ENCODE measurements around the gene APC2. TPM values are rescaled to one million over a fixed set of nuclear protein-coding genes. Genes with fewer than 3 reads are reported as not detected.
"Not testable (repeated sequence)": the region's sequence is repeated elsewhere in the genome, so short reads cannot be mapped to it uniquely, and the experiment has no call there.

The APC2 gene
- total and polyA plus RNA-seq, 9 donors, result under 0.01 to 0.28 (median 0.11) TPM; not detected in 1

- no peak overlapping the region for H3K27ac ChIP-seq
- TF ChIP-seq, protein P1, sequence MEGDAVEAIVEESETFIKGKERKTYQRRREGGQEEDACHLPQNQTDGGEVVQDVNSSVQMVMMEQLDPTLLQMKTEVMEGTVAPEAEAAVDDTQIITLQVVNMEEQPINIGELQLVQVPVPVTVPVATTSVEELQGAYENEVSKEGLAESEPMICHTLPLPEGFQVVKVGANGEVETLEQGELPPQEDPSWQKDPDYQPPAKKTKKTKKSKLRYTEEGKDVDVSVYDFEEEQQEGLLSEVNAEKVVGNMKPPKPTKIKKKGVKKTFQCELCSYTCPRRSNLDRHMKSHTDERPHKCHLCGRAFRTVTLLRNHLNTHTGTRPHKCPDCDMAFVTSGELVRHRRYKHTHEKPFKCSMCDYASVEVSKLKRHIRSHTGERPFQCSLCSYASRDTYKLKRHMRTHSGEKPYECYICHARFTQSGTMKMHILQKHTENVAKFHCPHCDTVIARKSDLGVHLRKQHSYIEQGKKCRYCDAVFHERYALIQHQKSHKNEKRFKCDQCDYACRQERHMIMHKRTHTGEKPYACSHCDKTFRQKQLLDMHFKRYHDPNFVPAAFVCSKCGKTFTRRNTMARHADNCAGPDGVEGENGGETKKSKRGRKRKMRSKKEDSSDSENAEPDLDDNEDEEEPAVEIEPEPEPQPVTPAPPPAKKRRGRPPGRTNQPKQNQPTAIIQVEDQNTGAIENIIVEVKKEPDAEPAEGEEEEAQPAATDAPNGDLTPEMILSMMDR (IDR thresholded peaks at IDR 0.05), result no peak
- no peak for TF ChIP-seq EP300 (IDR thresholded peaks at IDR 0.05)
- no peak for TF ChIP-seq POLR2A (IDR thresholded peaks at IDR 0.05)
- no peak for DNase-seq
- WGBS, 3 donors, result 2 to 14% (median 2%) methylated on average over 8 of the region's 8 CpGs
- H3K9me3 ChIP-seq, result no peaks in the 10 kb centered on the region
- H3K27me3 ChIP-seq, result no peaks in the 10 kb centered on the region
- no peaks in the 10 kb centered on the region for H3K36me3 ChIP-seq
- no peak overlapping the region for H3K4me3 ChIP-seq
- peaks cover 6% of the 10 kb centered on the region for H3K4me1 ChIP-seq (ENCODE audit: insufficient read depth)
- intact Hi-C loops (cut with DNase I), result loop anchor here in 1 of 4 donors (2.0 kb wide), 1 partner anchor 19 kb away; no protein-coding TSS in a partner anchor
Observed at GRCh38 chr19:1437609-1438008, 12.3 kb upstream of the APC2 start.

DNA sequence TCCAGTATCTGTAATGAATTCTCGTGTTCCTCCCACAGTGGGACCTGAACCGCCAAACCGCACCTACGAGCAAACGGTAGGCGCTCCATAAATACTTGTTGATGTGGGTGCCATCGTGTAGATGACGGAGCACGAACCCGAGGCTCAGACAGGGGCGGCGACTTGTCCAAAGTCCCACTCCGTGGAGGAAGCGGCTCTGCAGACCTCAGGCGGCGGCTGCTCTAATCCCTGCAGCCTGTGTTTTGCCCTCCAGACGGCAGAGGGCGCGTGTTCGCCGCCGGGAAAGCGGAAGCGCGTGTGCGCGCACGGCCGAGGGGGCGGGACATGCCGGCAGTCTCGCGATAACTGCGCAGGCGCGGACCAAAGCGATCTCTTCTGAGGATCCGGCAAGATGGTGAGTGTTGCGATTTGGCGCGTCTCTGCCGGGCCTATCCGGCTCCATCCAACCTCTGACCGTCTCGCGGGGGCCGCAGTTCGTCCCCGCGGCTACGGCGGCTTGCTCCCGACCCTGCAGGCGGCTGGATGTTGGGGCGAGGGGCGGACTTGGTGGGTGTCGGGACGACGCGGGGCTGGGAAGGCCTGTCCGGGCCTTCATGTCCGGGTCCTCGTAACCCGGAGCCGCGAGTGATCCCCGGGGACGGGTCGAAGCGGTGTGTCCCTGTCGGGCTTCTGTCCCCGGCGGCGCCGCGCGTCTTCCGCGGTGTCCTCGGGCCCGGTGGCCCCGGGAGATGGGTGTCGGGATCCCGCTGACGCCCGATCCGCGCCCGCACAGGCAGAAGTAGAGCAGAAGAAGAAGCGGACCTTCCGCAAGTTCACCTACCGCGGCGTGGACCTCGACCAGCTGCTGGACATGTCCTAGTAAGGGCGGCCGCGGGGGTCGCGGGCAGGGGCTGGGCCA, 11.6 kb upstream of the APC2 start, which contains the start of gene RPS15:
RPS15 (plus strand) TSS at position 362 of the 898 bp plus-strand sequence; CDS start at position 392, 30 bp downstream.
- Histone ChIP-seq H3K27ac (peak within 1 kb of the TSS; percentile 37 to 77), H3K4me3 (peak within 1 kb of the TSS; percentile 71), H3K4me1 (ENCODE audit: insufficient read depth) (peaks cover 6% of the 10 kb centered on the region), H3K27me3 (no peaks in the 10 kb centered on the region), H3K9me3 (no peaks in the 10 kb centered on the region), H3K36me3 (no peaks in the 10 kb centered on the region)
- TF ChIP-seq, protein P1 (IDR thresholded peaks at IDR 0.05), result peak; percentile 90 to 98 (median 91)
- TF ChIP-seq POLR2A (IDR thresholded peaks at IDR 0.05), result peak; percentile 94
- TF ChIP-seq EP300 (IDR thresholded peaks at IDR 0.05), result no peak
- WGBS, 3 donors, result 1% methylated on average over 92 to 100 of the region's 100 CpGs
- peak; percentile 94 to 98 (median 97) for DNase-seq
- intact Hi-C loops (cut with DNase I), result no loop called here

DNA sequence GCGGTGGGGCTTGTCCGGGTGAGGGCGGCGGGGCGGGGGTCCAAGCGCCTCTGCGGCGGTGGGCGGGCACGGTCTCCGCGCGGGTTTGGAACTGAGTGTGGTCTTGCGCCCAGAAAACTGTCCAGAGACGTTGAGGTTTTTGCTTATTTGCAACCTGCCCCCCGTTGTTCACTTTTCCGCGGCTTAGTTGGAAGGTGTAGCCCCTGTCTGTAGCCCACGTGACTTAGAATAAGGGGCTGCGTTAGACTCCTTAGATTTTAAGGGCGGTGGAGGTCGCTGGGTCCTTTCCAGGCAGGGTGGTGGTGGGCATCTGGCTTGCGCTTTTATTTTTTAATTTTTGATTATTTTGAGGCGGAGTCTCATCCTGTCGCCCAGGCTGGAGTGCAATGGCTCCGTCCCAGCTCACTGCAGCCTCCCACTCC, 11.0 kb upstream of the APC2 start:
- TF ChIP-seq, protein P1 (IDR thresholded peaks at IDR 0.05), result no peak
- no peak for TF ChIP-seq POLR2A (IDR thresholded peaks at IDR 0.05)
- no peak for TF ChIP-seq EP300 (IDR thresholded peaks at IDR 0.05)
- WGBS, 3 donors, result 1 to 2% (median 2%) methylated on average over 26 of the region's 26 CpGs
- Histone ChIP-seq H3K9me3 (no peaks in the 10 kb centered on the region), H3K4me3 (peak overlapping the region; percentile 71), H3K36me3 (no peaks in the 10 kb centered on the region), H3K27ac (peak overlapping the region; percentile 37 to 77), H3K27me3 (no peaks in the 10 kb centered on the region), H3K4me1 (ENCODE audit: insufficient read depth) (peaks cover 6% of the 10 kb centered on the region)
- intact Hi-C loops (cut with DNase I), result no loop called here
- peak in 1 of 5 donors; percentile 40 for DNase-seq

DNA sequence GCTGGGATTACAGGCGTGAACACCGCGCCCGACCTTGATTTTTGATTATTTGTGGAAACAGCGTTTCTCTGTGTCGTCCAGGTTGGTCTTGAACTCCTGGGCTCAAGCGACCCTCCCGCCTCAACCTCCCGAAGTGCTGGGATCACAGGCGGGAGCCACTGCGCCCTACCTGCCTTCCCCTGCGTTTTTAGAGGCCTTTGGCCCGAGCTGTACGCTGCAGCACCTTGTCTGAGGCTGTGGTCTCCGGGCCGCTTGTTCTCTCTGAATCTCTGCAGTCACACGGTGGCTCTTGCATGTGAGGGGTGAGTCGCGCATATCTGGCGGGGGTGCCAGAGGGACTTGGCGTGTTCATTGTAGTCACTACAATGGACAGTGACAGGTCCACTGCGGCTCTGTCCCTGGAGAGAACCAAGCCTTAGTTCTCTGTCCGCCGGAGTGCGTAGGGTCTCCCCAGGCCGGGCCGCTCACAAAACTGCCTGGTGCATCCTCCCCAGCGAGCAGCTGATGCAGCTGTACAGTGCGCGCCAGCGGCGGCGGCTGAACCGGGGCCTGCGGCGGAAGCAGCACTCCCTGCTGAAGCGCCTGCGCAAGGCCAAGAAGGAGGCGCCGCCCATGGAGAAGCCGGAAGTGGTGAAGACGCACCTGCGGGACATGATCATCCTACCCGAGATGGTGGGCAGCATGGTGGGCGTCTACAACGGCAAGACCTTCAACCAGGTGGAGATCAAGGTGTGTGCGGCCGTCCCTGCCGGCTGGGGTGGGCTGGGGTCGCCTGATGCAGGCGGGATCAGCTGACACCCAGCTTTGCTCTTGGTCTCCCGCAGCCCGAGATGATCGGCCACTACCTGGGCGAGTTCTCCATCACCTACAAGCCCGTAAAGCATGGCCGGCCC, 10.2 kb upstream of the APC2 start:
- 68 to 82% (median 70%) methylated on average over 56 to 57 of the region's 57 CpGs for WGBS, 3 donors
- not testable (repeated sequence) for H3K27ac ChIP-seq; H3K36me3 ChIP-seq; H3K27me3 ChIP-seq; H3K9me3 ChIP-seq; H3K4me1 ChIP-seq (ENCODE audit: insufficient read depth)
- peak in 1 of 5 donors; percentile 46 for DNase-seq
- intact Hi-C loops (cut with DNase I), result loop anchor here in 2 of 4 donors (10.0 kb wide), 2 partner anchors 125 to 155 kb away; partner anchors contain the start of gene EFNA2 (in 2 of the 2)
- peak overlapping the region; percentile 71 for H3K4me3 ChIP-seq

Data from ovary (tissue), 9 donors.